ENCODE results near the gene TNFSF12.
A peak's percentile ranks its signal among the peaks of the same experiment; 100 is the strongest.

The TNFSF12 gene

GRCh38 chr17:7552621-7553051 lies 3.8 kb downstream of the TNFSF12 start:
- TF ChIP-seq CTCF (IDR thresholded peaks at IDR 0.05; ENCODE audit: control insufficient read depth, insufficient read depth, low read depth, low read length, missing control alignments) = no peak
- no peak for DNase-seq (ENCODE audit: low read depth)
- H3K4me3 ChIP-seq (ENCODE audit: control insufficient read depth, low read depth, low read length) = no peak overlapping the region

- DNase-seq (ENCODE audit: low read depth) = no peak
- no peak for TF ChIP-seq CTCF (IDR thresholded peaks at IDR 0.05; ENCODE audit: control insufficient read depth, insufficient read depth, low read depth, low read length, missing control alignments)
- H3K4me3 ChIP-seq (ENCODE audit: control insufficient read depth, low read depth, low read length) = no peak overlapping the region
These were observed 4.5 kb downstream of the TNFSF12 start for GRCh38 chr17:7553356-7553755.

GRCh38 chr17:7555320-7555948 lies 6.6 kb downstream of the TNFSF12 start:
- TF ChIP-seq CTCF (IDR thresholded peaks at IDR 0.05; ENCODE audit: control insufficient read depth, insufficient read depth, low read depth, low read length, missing control alignments) = peak; percentile 23
- no peak for DNase-seq (ENCODE audit: low read depth)
- no peak overlapping the region for H3K4me3 ChIP-seq (ENCODE audit: control insufficient read depth, low read depth, low read length)

GRCh38 chr17:7556627-7557026 lies 7.8 kb downstream of the TNFSF12 start:
- no peak for DNase-seq (ENCODE audit: low read depth)
- no peak overlapping the region for H3K4me3 ChIP-seq (ENCODE audit: control insufficient read depth, low read depth, low read length)
- no peak for TF ChIP-seq CTCF (IDR thresholded peaks at IDR 0.05; ENCODE audit: control insufficient read depth, insufficient read depth, low read depth, low read length, missing control alignments)

GRCh38 chr17:7557147-7557764 lies 8.4 kb downstream of the TNFSF12 start:
- DNase-seq (ENCODE audit: low read depth) = no peak
- H3K4me3 ChIP-seq (ENCODE audit: control insufficient read depth, low read depth, low read length) = no peak overlapping the region
- TF ChIP-seq CTCF (IDR thresholded peaks at IDR 0.05; ENCODE audit: control insufficient read depth, insufficient read depth, low read depth, low read length, missing control alignments) = no peak

- TF ChIP-seq CTCF (IDR thresholded peaks at IDR 0.05; ENCODE audit: control insufficient read depth, insufficient read depth, low read depth, low read length, missing control alignments) = no peak
- DNase-seq (ENCODE audit: low read depth) = peak; percentile 28
- no peak overlapping the region; the same call in 1 of the 2 replicates for H3K4me3 ChIP-seq (ENCODE audit: control insufficient read depth, low read depth, low read length)
These were observed 9.1 kb downstream of the TNFSF12 start for GRCh38 chr17:7557775-7558543.
